GM04503 (cell line): ENCODE data around the gene EN2.

ENCODE experiments used
- DNase-seq: peaks from one replicate; pipeline ENCODE4 v3.0.0-alpha.2; 2012; ENCODE audit warnings: low read depth

EN2 gene

GRCh38 chr7:155486783-155487508 lies 29.0 kb downstream of the EN2 start:
- DNase-seq: no peak

GRCh38 chr7:155487509-155488482 lies 29.9 kb downstream of the EN2 start:
- no peak for DNase-seq

GRCh38 chr7:155488483-155489127 lies 30.7 kb downstream of the EN2 start:
- no peak for DNase-seq

- no peak for DNase-seq
Observed at GRCh38 chr7:155489158-155489840, 31.4 kb downstream of the EN2 start.

- no peak for DNase-seq
Observed at GRCh38 chr7:155489862-155490696, 32.1 kb downstream of the EN2 start.

- DNase-seq: no peak
Observed at GRCh38 chr7:155490697-155491628, 33.0 kb downstream of the EN2 start.

- DNase-seq: no peak
Observed at GRCh38 chr7:155491812-155492211, 33.9 kb downstream of the EN2 start.

- DNase-seq: no peak
Observed at GRCh38 chr7:155493744-155494538, 36.0 kb downstream of the EN2 start.

- no peak for DNase-seq
Observed at GRCh38 chr7:155494551-155494950, 36.6 kb downstream of the EN2 start.

GRCh38 chr7:155495440-155496248 lies 37.7 kb downstream of the EN2 start:
- DNase-seq: no peak

GRCh38 chr7:155496267-155497005 lies 38.5 kb downstream of the EN2 start:
- no peak for DNase-seq

GRCh38 chr7:155497149-155497901 lies 39.4 kb downstream of the EN2 start:
- DNase-seq: no peak

- DNase-seq: no peak
Observed at GRCh38 chr7:155505422-155505793, 47.5 kb downstream of the EN2 start.

GRCh38 chr7:155506854-155507337 lies 49.0 kb downstream of the EN2 start:
- DNase-seq: no peak

GRCh38 chr7:155507576-155507975 lies 49.6 kb downstream of the EN2 start:
- no peak for DNase-seq
